Spleen (tissue), 7 donors: ENCODE measurements around the gene ARL13B.

Experiments
- CTCF ChIP-seq, 11 experiments: fragments of 200-600 bp in 7 of 11; fragments of 450-650 bp in 4 of 11; sonication (generic) in 4 of 11; IDR thresholded peaks in 8 of 11; conservative IDR thresholded peaks in 3 of 11; 1 replicate in 7 of 11; 2 replicates in 4 of 11; pipeline versions ENCODE4 v1.4.0 to v1.8.0; 2016 to 2021; ENCODE audit warnings: antibody characterized with exemption in 11 of 11, inconsistent platforms in 4 of 11, mild to moderate bottlenecking in 1 of 11
- POLR2A ChIP-seq, 3 donors: fragments of 450-650 bp; IDR thresholded peaks; one replicate each; pipeline ENCODE4 v1.5.1; 2017; ENCODE audit warnings: antibody characterized with exemption in 3 of 3, mild to moderate bottlenecking in 1 of 3
- POLR2AphosphoS5 ChIP-seq, 3 donors: sonication (generic); formaldehyde crosslinking; IDR thresholded peaks; one replicate each; pipeline ENCODE4 v1.5.1; 2017; ENCODE audit warnings: antibody characterized with exemption in 3 of 3
- donor health status: DM: no; HTN: no; CAD: no; lungs with moderate emphysema.
- donor health status: DM: no; HTN: no; CAD: no.
- donor health status: DM: no; HTN: no; CAD: no.

- no peak for TF ChIP-seq CTCF (IDR thresholded peaks at IDR 0.05 in 8 of 11, conservative IDR thresholded peaks at IDR 0.05 in 3 of 11)
- no peak for TF ChIP-seq POLR2AphosphoS5 (IDR thresholded peaks at IDR 0.05)
- TF ChIP-seq POLR2A (IDR thresholded peaks at IDR 0.05) = no peak
Measured at GRCh38 chr3:93984618-93985017, 4.7 kb downstream of the ARL13B start.
